HG03432 (cell line): ENCODE measurements around the gene TTLL8.
"Not testable (repeated sequence)": the region's sequence is repeated elsewhere in the genome, so short reads cannot be mapped to it uniquely, and the experiment has no call there.

Experiments
- ATAC-seq: cut with Tn5 transposase; IDR thresholded peaks from one replicate; pipeline ENCODE4 v1.9.1; 2021; ENCODE audit warnings: mild to moderate bottlenecking, moderate library complexity; ENCODE audit not compliant: unreplicated experiment

Gene TTLL8

DNA sequence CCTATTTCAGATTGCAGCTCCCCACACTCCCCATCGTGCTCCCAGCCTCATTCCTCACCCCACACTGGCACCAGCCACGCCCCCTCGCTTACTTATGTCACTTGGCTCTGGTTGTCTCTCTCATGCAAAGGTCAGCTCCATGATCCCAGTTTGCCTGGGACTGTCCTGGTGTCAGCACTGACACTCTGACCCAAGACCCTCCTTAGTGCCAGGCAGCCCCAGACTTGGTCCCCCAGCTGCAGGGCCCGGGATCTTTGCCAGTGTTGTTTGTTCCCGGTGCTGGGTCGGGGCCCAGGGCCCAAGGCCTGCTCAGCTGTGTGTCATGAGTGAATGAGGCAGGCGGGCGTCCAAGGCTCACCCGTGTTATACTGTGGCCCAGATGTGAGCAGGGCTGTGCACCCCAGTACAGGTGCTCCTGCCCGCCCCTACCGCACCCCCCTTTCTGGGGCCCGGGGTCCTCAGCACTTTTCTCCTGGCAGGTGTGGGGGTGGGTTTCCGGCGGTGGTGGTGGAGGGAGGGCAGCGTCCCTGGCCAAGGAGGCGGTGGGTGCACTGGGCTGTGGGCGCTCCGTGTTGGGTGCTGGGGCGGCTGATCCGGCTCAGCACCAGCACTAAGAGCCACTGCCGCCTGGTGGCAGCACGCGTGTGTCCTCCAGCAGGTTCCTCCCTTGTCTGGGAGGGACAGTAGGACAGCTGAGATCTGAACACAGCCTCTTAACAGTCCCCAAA lies 65.0 kb downstream of the TTLL8 start:
- ATAC-seq = no peak

DNA sequence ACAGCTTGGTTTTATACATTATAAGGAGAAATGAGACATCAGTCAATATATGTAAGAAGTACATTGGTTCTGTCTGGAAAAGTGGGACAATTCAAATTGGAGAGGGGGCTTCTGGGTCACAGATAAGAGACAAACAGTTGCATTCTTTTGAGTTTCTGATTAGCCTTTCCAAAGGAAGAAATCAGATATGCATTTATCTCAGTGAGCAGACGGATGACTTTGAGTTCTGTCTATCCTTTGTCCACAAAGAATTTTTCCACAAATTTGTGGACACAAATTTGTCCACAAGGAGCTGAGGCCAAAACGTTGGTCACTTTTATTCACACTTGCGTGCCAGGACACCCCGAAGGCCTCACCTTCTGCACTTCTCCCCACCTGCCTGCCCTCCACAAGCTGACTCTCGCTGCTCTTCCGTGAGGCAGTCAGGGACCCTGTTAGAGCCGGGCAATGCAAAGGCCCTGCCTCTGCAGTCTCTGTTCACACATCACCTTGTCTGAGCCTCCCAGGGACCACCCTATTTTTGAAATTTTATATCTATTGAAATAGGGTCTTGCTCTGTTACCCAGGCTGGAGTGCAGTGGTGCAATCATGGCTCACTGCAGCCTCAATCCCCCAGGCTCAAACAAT lies 66.1 kb downstream of the TTLL8 start:
- no peak for ATAC-seq

DNA sequence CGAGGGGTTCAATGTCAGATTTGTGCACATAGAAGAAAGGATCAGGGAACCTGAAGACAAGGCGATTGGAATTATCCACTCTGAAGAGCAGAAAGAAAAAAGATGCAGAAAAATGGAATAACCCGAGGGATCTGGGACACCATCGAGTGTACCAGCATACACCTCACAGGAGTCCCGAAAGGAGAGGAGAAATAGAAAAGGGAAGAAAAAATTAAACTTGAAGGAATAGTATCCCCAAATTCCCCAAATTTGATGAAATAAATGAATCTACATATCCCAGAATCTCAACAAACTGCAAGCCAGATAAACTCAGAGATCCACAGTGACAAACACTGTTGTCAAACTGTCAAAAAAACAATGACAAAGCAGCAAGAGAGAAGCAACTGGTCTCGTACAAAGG lies 66.9 kb downstream of the TTLL8 start:
- no peak for ATAC-seq

DNA sequence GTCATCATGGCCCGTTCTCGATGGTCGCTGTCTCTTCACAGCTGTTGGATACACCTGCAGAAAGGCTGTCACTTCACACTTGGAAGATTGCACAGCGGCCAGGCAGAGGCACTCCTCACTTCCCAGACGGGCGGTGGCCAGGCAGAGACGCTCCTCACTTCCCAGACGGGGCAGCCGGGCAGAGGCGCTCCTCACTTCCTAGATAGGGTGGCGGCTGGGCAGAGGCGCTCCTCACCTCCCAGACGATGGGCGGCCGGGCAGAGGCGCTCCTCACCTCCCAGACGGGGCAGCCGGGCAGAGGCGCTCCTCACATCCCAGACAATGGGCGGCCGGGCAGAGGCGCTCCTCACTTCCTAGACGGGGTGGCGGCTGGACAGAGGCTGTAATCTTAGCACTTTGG lies 68.3 kb downstream of the TTLL8 start:
- ATAC-seq = not testable (repeated sequence)

DNA sequence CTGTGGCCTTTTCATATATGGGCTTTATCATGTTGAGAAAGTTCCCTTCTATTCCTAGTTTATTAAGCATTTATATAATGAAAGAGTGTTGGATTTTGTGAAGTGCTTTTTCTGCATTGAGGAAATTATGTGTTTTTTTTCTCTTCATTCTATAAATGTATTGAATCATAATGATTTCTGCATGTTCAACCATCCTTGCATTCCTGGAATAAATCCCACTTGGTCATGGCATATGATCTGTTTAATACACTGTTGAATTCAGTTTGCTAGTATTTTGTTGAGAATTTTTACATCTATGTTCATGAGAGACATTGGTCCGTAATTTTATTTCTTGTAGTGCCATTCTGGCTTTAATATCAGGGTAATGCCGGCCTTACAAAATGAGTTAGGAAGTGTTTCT lies 71.8 kb downstream of the TTLL8 start:
- ATAC-seq = no peak

DNA sequence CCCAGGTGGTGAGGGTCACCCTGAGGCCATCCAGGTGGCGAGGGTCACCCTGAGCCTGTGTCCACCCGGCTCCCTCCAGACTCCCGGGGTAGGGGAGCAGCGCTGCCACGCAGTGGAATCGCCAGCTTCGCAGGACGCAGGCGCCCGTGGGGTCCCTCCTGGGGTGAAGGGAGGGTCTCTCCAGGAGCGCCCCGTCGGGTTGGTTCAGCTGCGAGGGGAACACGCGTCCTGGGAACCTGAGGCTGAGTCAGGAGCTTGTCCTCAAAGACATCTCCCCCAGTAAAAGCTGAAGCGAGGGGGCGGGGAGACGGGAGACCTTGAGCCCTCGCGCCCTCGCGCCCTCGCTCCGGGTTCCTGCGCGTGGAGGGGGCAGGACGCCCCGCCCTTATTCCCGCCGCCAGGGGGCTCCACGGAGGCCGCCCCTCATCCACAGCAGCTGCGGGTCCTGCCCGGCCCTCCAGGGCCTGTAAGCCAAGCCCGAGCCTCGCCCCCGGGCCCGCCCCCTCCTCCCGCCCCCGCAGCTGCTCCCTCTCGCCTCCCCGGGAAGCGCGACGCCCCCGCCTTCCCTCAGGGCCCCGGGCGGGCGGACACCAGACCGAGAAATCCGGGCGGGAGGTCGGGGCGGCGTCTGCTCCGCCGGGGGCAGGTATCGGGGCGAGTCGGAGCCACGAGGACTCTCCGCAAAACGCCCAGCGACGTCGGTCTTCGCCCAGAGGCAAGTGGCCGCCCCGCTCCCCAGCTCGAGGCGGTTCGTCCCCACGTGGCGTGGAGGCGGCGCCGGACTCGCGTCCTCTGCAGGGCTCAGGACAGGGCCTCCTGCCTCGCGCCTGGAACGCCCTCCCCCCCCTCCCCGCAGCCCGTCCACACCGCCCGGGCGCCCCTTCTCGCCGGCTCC lies 74.7 kb downstream of the TTLL8 start:
- ATAC-seq = no peak

DNA sequence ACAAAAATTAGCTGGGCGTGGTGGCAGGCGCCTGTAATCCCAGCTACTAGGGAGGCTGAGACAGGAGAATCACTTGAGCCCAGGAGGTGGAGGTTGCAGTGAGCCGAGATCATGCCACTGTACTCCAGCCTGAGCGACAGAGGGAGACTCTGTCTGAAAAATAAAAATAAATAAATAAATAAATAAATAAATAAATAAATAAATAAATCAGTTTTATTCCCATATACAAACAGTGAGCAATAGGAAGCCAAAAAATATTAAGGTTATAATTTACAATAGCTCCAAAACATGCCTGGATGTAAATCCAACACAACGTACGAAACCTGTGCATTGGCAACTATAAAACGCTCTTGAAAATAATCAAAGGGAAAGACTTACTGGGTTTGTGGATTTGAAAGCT lies 76.3 kb downstream of the TTLL8 start:
- ATAC-seq = not testable (repeated sequence)

DNA sequence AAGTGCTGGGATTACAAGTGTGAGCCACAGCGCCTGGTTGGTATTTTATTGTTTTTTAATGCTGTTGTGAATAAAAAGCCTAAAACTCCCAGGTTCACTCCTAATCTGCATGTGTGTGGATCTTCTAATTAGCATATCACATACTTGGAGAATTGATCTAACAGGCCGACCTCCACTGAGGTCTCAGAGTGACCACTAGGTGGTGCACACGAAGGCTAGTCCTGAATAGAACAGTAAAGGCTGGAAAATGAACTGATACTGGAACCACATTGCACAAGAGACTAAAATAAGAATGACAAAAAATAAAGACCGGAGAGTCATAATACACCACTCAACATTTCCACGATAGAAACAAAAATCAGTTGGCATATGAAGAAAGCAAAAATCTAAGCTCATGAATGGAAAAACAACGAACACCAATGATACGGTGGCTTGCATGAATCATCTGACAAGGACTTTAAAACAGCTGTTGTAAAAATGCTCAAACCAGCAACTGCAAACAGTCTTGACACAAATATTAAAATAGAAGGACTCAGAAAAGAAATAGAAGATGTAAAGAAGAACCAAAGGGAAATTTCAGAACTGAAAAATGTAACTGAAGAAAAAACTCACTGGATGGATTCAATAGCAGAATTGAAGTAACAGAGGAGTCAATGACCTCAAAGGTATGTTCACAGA lies 78.4 kb downstream of the TTLL8 start:
- ATAC-seq = no peak

DNA sequence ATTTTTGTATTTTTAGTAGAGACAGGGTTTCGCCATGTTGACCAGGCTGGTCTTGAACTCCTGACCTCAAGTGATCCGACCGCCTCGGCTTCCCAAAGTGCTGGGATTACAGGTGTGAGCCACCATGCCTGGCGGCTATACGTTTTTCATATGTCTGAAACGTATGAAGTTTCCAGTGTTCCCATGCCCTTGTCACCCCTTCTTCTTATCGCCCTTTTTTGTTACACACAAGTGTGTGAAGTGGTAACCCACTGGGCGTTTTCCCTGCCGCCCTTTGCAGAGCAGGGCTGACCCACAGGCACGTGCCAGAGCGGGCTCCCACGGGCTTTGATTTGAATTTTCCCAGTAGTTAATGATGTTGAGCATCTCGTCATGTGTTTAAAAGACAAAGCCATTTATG lies 80.5 kb downstream of the TTLL8 start:
- ATAC-seq = no peak

DNA sequence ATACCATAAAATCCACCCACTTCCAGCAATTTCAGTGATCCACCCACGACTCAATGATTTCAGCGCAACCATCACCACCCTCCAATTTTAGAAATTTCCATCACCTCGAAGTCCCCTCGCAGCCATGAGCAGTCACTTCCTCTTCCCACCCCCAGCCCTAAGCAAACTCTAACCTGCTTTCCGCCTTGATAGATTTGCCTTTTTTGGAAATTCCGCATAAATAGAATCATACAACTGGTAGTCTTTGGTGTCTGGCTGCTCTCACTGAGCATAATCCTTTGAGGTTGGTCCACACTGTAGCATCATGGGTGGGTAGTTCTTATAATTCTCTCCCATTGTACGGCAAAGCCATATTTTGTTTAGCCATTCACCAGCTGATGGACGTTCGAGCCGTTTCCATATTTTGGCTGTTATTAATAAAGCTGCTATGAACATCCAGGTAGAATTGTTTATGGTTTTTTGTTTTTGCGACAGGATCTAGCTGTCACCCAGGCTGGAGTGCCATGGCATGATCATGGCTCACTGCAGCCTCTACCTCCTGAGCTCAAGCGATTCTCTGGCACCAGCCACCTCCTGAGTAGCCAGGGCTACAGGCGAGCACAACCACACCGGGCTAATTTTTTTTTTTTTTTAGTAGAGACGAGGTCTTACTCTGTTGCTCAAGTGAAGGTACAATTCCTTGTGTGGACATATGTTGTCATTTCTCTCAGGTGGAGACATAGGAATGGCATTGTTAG lies 81.5 kb downstream of the TTLL8 start:
- ATAC-seq = no peak

DNA sequence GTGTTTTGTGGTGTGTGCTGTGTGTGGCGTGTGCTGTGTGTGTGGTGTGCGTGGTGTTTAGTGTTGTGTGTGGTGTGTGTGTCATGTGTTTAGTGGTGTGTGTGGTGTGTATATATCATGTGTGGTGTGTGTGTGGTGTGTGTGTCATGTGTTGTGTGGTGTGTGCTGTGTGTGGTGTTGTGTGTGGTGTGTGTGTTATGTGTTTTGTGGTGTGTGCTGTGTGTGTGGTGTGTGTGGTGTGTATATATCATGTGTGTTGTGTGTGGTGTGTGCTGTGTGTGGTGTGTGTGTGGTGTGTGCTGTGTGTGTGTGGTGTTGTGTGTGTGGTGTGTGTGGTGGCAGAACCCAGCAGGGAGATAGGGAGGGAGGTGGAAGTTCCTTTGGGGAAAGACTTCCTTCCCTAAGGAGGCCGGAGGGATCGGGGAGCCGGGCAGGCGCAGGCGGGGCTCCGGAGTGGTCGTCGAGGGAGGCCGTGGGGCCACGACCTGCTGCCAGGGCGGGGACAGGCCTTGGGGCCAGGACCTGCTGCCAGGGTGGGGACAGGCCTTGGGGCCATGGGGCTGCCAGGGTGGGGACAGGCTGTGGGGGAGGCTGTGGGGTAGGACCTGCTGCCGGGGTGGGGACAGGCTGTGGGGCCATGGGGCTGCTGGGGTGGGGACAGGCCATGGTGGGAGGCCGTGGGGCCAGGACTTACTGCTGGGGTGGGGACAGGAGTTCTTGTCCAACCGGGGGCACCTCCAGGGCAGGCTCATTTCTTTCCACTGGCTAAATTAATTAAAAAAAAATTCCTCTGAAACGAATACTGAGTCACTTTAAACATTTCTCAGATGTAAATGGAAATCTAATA lies 82.3 kb downstream of the TTLL8 start:
- ATAC-seq = no peak

DNA sequence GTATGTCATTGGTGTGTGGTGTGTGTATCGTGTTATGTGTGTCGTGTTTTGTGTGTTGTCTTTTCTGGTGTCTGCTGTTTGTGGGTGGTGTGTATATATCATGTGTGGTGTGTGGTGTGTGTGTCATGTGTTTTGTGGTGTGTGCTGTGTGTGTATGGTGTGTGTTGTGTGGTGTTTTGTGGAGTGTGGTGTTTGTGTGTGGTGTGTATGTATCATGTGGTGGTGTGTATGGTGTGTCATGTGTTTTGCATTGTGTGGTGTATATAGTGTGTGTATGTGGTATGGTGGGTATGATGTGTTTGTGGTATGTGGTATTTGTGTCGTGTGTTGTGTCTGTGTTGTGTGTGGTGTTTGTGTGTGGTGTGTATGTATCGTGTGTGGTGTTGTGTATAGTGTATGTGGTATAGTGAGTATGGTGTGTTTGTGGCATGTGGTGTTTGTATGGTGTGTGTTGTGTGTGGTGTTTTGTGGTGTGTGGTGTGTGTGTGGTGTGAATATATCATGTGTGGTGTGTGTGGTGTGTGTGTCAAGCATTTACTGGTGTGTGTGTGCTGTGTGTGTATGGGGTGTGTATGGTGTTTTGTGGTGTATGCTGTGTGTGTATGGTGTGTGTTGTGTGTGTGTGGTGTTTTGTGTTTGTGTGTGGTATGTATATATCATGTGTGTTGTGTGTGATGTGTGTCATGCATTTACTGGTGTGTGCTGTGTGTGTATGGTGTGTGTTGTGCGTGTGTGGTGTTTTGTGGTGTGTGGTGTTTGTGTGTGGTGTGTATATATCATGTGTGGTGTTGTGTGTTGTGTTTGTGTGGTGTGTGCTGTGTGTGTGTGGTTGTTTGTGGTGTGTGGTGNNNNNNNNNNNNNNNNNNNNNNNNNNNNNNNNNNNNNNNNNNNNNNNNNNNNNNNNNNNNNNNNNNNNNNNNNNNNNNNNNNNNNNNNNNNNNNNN lies 84.8 kb downstream of the TTLL8 start:
- ATAC-seq = no peak

DNA sequence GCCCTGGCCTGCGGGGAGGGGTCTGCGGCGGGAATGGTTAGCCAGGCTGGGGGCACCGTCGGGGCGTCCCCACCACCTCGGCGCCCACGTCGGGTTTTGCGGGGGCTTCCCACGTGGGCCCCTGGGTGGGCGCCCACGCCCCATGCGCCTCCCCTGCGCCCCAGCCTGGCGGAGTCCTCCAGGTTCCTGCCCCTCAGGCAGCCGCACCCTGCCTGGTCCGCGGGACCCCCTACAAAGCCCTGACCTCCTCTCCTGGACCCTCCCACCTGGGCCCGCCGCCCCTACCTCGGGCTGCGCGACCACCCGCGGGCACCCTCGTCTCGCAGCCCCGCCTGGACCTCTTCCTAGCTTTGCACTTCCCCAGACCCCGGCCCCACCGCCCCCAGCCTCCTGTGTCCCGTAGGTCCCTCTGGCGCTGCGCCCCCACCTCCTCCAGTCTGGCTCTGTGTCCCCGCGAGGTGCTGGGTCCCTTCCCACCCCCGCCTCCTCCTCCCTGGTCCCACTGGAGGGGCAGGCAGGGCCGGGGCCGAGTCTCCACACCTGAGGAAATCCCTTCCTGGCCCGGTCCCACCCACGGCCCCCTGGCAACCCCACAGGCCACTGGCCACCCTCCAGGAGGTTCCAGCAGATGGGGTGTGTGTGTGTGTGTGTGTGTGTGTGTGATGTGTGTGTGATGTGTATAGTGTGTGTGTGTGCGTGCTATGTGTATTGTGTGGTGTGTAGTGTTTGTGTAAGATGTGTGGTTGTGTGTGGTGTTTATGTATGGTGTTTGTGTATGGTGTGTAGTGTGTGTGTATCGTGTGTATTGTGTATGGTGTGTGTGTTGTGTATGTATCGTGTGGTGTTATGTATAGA lies 85.7 kb downstream of the TTLL8 start:
- ATAC-seq = no peak

DNA sequence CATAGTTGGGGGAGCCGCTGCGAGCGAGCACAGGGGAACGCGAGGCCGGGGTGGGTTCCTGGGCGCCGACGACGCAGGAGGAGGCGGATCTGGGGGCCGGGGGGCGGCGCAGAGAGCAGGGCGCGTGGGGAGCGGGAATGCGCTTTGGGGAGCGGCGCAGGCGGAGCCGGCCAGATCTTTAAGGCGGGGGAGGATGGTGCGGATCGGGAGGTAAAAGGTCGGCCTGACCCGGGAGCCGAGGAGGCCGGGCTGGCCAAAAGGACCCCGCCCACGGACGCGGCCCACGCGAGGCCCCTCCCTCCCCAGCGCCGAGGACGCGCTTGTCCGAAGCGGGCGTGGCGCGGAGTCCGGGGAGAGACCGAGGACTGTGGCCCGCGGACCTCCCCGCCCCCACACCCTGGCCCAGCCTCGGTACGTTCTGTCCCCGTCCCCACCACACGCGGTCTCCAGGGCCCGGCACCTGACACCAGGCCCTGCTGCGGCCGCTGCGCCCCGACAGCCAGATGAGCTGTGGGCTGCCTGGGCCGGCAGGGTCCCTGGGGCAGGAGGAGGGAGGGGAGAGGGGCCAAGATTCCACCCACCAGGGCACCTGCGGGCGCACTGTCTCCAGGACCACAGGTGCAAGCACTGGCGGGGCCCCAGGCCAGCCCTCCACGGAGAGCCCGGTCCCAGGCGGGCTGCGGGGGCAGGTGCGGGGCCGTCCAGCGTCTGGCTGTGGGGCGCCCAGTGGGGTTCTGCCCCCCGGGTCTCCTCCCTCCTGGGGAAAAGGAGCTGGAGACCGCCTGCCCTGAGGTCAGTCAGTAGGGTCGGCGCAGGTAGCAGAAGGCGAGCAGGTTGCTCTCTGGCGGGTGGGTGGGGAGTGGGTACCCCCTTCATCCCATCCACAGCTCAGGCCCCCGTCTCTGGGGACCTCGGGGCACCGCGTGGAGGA lies 86.6 kb downstream of the TTLL8 start:
- peak; percentile 20 for ATAC-seq

DNA sequence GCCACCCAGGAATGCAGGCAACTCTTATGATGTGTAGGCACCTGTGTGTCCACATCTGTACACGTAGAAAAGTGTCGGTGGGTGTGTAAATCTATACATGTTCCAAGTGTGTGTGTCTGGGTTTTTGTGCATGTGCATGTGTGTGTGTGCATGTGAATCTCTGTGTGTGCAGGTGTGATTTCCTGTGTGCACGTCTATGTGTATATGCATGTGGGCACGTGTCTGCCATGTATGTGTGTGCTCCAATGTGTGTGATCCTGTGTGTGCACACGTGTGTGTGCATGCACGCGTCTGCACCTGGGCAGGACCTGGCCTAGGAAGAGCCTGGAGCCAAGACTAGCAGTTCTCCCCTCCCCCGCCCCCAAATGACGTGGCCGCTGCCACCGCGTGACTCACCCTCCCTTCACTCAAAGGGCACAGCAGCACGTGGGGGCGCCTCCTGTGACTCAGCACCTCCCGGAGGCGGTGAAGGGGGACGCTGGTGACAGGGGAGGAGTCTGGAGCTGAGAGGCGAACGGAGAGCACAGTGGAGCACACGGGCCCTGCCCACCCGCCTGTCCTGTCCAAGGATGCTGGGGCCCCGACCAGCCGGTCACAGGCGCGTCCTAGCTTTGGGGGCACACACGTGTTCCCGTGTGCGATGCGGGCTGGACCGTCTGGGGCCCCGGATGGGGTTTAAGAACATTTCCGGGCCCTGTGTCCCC lies 87.4 kb downstream of the TTLL8 start:
- ATAC-seq = peak; percentile 66
